Heart right ventricle (tissue), 16 donors: Measurements from ENCODE around the gene C19orf33. TPM values are rescaled to one million over a fixed set of nuclear protein-coding genes. Genes with fewer than 3 reads are reported as not detected.

Experiments used
- ATAC-seq, 8 donors: fragments of 200-7000 bp; cut with Tn5 transposase; one replicate each; pipeline ENCODE4 v1.9.1; 2020; ENCODE audit warnings: mild to moderate bottlenecking in 8 of 8, moderate library complexity in 8 of 8, moderate number of reproducible peaks in 1 of 8
- DNase-seq, 2 donors: peaks; one replicate each; pipeline ENCODE4 v3.0.0-alpha.2; 2020
- H3K27ac ChIP-seq, 10 donors: fragments of 200-600 bp; sonication (generic) in 2 of 10; one replicate each; pipeline versions ENCODE4 v1.5.0 to v1.8.0; 2020 to 2022; ENCODE audit warnings: mild to moderate bottlenecking in 3 of 10
- H3K27me3 ChIP-seq, 7 donors: fragments of 200-600 bp; one replicate each; pipeline ENCODE4 v1.8.0; 2021 to 2022; ENCODE audit warnings: mild to moderate bottlenecking in 2 of 7
- H3K36me3 ChIP-seq, 9 donors: fragments of 200-600 bp; sonication (generic) in 1 of 9; one replicate each; pipeline versions ENCODE4 v1.5.0 to v1.8.0; 2020 to 2022; ENCODE audit warnings: mild to moderate bottlenecking in 2 of 9
- H3K4me1 ChIP-seq, 9 donors: fragments of 200-600 bp; sonication (generic) in 1 of 9; one replicate each; pipeline versions ENCODE4 v1.5.0 to v1.8.0; 2020 to 2022; ENCODE audit warnings: mild to moderate bottlenecking in 4 of 9
- H3K4me3 ChIP-seq, 10 donors: fragments of 200-600 bp; sonication (generic) in 2 of 10; one replicate each; pipeline versions ENCODE4 v1.5.0 to v1.8.0; 2020 to 2022; ENCODE audit warnings: mild to moderate bottlenecking in 7 of 10, moderate library complexity in 2 of 10
- H3K9me3 ChIP-seq, 11 donors: fragments of 200-600 bp in 10 of 11; sonication (generic) in 2 of 11; one replicate each; pipeline versions ENCODE4 v1.5.0 to v1.8.0; 2013 to 2022; ENCODE audit warnings: mild to moderate bottlenecking in 2 of 11, control low read depth in 1 of 11, moderate library complexity in 1 of 11
- CTCF ChIP-seq, 9 donors: fragments of 200-600 bp; sonication (generic) in 2 of 9; IDR thresholded peaks; one replicate each; pipeline versions ENCODE4 v1.5.0 to v1.8.0; 2021 to 2022; ENCODE audit warnings: antibody characterized with exemption in 9 of 9, mild to moderate bottlenecking in 5 of 9, moderate library complexity in 1 of 9
- WGBS, 2 donors: extraction: QIAGEN DNeasy Blood & Tissue Kit; methylation state at CpG; one replicate each; pipeline ENCODE4 v1.1.7; 2013; ENCODE audit warnings: inconsistent platforms in 1 of 2; 5-methylcytosine and 5-hydroxymethylcytosine counted together
- intact Hi-C, 10 donors: fragments of 100-400 bp; cut with DNase I; formaldehyde crosslinking; loops; one replicate each; pipeline versions ENCODE4 v1.11.1 to v1.14.2; 2022
- polyA plus RNA-seq, 2 donors: library from polyadenylated mRNA; stranded (reverse); fragments of 200-250 nt; gene quantifications; one replicate each; pipeline ENCODE4 v1.2.3, GENCODE V29; 2013
- total RNA-seq, 10 donors: library from RNA; stranded (reverse); fragmentation: NEBNext Ultra II Directional in 3 of 10; extraction: Animal tissue kit (Norgen Biotek cat#: 25700) in 3 of 10; gene quantifications; one replicate each; pipeline versions ENCODE4 v1.2.1 to v1.2.4, GENCODE V29; 2021 to 2023
- donor health status: Arrhythmogenic right ventricular cardiomyopathy.
- donor health status: ischemic (EF 13 %, LVEDD 7.1; RV severe dilation, severe dysfunction).
- donor health status: healthy with polysubstance abuse.
- donor health status: DM: no; HTN: yes; CAD: no.
- donor health status: DM: no; HTN: no; CAD: no.
- donor health status: ischemic (EF 25% LVEDD 6.9; RV normal size, moderate dysfunction).
- donor health status: ischemic (EF 25% LVEDD 5.7; RV mildly dilated, moderate dysfunction).
- donor health status: healthy.
- donor health status: DM: yes; HTN: yes; CAD: no.
- donor health status: Ischemic cardiomyopathy.
- donor health status: ischemic (EF 35%, LVEDD 5.7; RV mildly dilated, moderate dysfunction).
- donor health status: nonischemic (EF 11% LVEDD 7.7; RV severe dilation, severe dysfunction).
- donor health status: DM: yes; HTN: yes; CAD: no.
- donor health status: PGD.
- donor health status: ischemic (EF 29% LVEDD 5.4; RV normal size, mild dysfunction).
- donor health status: nonischemic (EF 23%, LVEDD 6.1; RV moderate dilation, normal function).

Gene C19orf33
- total and polyA plus RNA-seq, 12 donors: 2.2 to 133 (median 4.2) TPM; not detected in 2

GRCh38 chr19:38304352-38304865, 358 bp downstream of the C19orf33 start:
- no peak for DNase-seq
- no peak for TF ChIP-seq CTCF (IDR thresholded peaks at IDR 0.05)
- intact Hi-C loops: no loop called here

GRCh38 chr19:38304866-38305429, 897 bp downstream of the C19orf33 start:
- TF ChIP-seq CTCF (IDR thresholded peaks at IDR 0.05): no peak
- Histone ChIP-seq H3K9me3 (no peaks in the 10 kb centered on the region), H3K27me3 (no peaks in the 10 kb centered on the region), H3K4me1 (peaks cover 0 to 15% (median 0%) of the 10 kb centered on the region in 9 donors), H3K27ac (peak overlapping the region in 7 of 10 donors; percentile 24 to 85 (median 34)), H3K36me3 (peaks cover 0 to 55% (median 17%) of the 10 kb centered on the region in 9 donors), H3K4me3 (peak overlapping the region in 8 of 10 donors; percentile 13 to 40 (median 28))
- peak; percentile 13 to 80 (median 72) for ATAC-seq
- DNase-seq: peak; percentile 32 to 44
- intact Hi-C loops: no loop called here
- 61 to 63% methylated on average over 29 of the region's 29 CpGs for WGBS, 2 donors

More at GRCh38 chr19:38304352-38304865, 358 bp downstream of the C19orf33 start:
- H3K27ac ChIP-seq: peak overlapping the region in 8 of 10 donors; percentile 16 to 85 (median 40)
- ATAC-seq: peak in 7 of 8 donors; percentile 3 to 15 (median 7)
- H3K4me3 ChIP-seq: peak overlapping the region in 7 of 10 donors; percentile 18 to 40 (median 30)
- H3K4me1 ChIP-seq: peaks cover 0 to 15% (median 0%) of the 10 kb centered on the region in 9 donors
- H3K27me3 ChIP-seq: no peaks in the 10 kb centered on the region
- H3K36me3 ChIP-seq: peaks cover 0 to 53% (median 17%) of the 10 kb centered on the region in 9 donors
- H3K9me3 ChIP-seq: no peaks in the 10 kb centered on the region
- 76 to 77% methylated on average over 23 to 27 of the region's 27 CpGs for WGBS, 2 donors

GRCh38 chr19:38306236-38306635, 2.2 kb downstream of the C19orf33 start:
- peaks cover 0 to 55% (median 17%) of the 10 kb centered on the region in 9 donors for H3K36me3 ChIP-seq
- H3K4me3 ChIP-seq: no peak overlapping the region
- ATAC-seq: no peak
- no peak for DNase-seq
- no peaks in the 10 kb centered on the region for H3K9me3 ChIP-seq
- peaks cover 0 to 15% (median 0%) of the 10 kb centered on the region in 9 donors for H3K4me1 ChIP-seq
- 94 to 96% methylated on average over 3 of the region's 3 CpGs for WGBS, 2 donors
- TF ChIP-seq CTCF (IDR thresholded peaks at IDR 0.05): no peak
- H3K27ac ChIP-seq: no peak overlapping the region
- no peaks in the 10 kb centered on the region for H3K27me3 ChIP-seq
- intact Hi-C loops: no loop called here

GRCh38 chr19:38307076-38307475, 3.0 kb downstream of the C19orf33 start:
- H3K27me3 ChIP-seq: no peaks in the 10 kb centered on the region
- H3K4me3 ChIP-seq: no peak overlapping the region
- no peaks in the 10 kb centered on the region for H3K9me3 ChIP-seq
- no peak for TF ChIP-seq CTCF (IDR thresholded peaks at IDR 0.05)
- peaks cover 0 to 15% (median 0%) of the 10 kb centered on the region in 9 donors for H3K4me1 ChIP-seq
- intact Hi-C loops: no loop called here
- H3K27ac ChIP-seq: no peak overlapping the region
- ATAC-seq (no peak), DNase-seq (no peak)
- peaks cover 0 to 55% (median 17%) of the 10 kb centered on the region in 9 donors for H3K36me3 ChIP-seq
- 96 to 99% methylated on average over 4 of the region's 4 CpGs for WGBS, 2 donors
